Measurements from ENCODE around the gene NT5C3B.

DNA sequence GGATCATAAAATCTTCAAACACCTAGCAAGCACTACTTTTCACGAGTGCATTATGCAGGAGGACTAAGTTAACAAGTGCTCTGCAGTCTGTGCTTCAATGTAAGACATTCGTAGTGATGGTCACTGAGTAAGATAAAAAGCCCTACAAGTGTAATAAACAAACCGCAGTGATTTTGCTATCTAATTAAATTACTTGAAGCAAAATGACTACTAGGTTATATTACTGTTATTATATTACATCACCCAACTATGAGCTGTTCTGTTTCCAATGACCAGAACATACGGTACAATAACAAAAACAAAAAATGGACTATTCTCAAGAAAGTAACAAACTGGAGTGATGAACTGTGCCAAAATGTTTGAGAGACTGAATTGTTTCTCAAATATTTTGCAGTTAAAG, 12.8 kb upstream of the NT5C3B start:
- no peak for TF ChIP-seq GATA2 (IDR thresholded peaks at IDR 0.05; ENCODE audit: low read depth, low read length)
- TF ChIP-seq GATA3 (IDR thresholded peaks at IDR 0.05; ENCODE audit: low read depth, low read length), result no peak

Measured in SH-SY5Y (cell line).